ENCODE measurements around the gene SLC7A5. TPM values are rescaled to one million over a fixed set of nuclear protein-coding genes. Genes with fewer than 3 reads are reported as not detected.
"Not testable (repeated sequence)": the region's sequence is repeated elsewhere in the genome, so short reads cannot be mapped to it uniquely, and the experiment has no call there.

The SLC7A5 gene
- polyA plus RNA-seq, 1 donor from 2014 or later: 3.9 TPM

DNA sequence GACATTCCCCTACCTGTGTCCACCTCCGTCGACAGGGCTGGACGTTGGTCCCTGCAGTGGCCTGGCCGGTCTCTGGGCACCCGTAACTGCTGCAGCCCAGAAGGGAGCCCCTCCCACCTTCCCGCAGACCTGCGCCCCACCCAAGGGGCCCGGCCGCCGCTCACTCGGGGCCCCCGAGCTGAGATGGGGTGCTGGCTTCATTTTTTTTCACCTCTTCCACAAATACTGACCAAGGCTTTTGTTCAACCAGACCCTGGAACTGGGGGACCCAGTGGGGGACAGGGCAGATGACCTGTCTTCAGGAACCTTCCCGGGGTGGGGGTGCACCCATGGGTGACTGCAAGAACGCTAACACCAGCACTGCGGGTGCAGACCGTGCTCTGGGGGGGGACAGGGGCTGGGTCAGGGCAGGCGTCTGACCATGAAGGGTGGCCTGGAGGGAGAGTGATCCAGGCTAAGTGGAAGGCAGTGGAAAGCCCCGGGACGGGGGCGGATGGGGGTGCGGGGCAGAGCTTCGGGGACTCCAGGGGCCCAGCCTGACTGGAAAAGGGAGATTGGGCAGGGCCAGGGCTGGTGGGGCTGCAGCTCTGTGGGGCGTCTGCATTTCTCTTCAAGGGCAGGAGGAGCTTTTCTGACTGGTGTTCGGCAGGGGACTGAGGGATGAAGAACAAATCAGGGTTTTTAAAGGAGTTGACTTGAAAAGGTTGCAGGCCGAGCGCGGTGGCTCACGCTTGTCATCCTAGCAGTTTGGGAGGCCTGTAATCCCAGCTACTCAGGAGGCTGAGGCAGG is 42.3 kb downstream of the SLC7A5 start:
- Histone ChIP-seq H3K79me2 (replicated peaks; ENCODE audit: insufficient read depth, low read length) (no peaks in the 10 kb centered on the region), H3K9me2 (ENCODE audit: insufficient read depth, low read length) (no peaks in the 10 kb centered on the region), H4K20me1 (ENCODE audit: insufficient read depth) (no peaks in the 10 kb centered on the region), H3K27me3 (ENCODE audit: insufficient read depth, low read depth, low read length) (no peaks in the 10 kb centered on the region), H2AFZ (ENCODE audit: low read depth, low read length) (no peak overlapping the region), H3K27ac (ENCODE audit: low read length) (no peak overlapping the region), H3K9ac (ENCODE audit: low read length) (no peak overlapping the region), H3K4me2 (ENCODE audit: low read length) (no peak overlapping the region), H3K36me3 (ENCODE audit: insufficient read depth, low read length) (no peaks in the 10 kb centered on the region), H3K9me3 (ENCODE audit: low read length) (no peaks in the 10 kb centered on the region), H3K4me3 (ENCODE audit: low read length) (no peak overlapping the region), H3F3A (ENCODE audit: insufficient read depth, low read length, poor library complexity, severe bottlenecking) (no peaks in the 10 kb centered on the region)
- TF ChIP-seq MXI1 (conservative IDR thresholded peaks at IDR 0.05; ENCODE audit: poor library complexity, severe bottlenecking): no peak
- TF ChIP-seq, protein P1, sequence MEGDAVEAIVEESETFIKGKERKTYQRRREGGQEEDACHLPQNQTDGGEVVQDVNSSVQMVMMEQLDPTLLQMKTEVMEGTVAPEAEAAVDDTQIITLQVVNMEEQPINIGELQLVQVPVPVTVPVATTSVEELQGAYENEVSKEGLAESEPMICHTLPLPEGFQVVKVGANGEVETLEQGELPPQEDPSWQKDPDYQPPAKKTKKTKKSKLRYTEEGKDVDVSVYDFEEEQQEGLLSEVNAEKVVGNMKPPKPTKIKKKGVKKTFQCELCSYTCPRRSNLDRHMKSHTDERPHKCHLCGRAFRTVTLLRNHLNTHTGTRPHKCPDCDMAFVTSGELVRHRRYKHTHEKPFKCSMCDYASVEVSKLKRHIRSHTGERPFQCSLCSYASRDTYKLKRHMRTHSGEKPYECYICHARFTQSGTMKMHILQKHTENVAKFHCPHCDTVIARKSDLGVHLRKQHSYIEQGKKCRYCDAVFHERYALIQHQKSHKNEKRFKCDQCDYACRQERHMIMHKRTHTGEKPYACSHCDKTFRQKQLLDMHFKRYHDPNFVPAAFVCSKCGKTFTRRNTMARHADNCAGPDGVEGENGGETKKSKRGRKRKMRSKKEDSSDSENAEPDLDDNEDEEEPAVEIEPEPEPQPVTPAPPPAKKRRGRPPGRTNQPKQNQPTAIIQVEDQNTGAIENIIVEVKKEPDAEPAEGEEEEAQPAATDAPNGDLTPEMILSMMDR (IDR thresholded peaks at IDR 0.05; ENCODE audit: poor library complexity, severe bottlenecking): no peak
- no peak for TF ChIP-seq RAD21 (conservative IDR thresholded peaks at IDR 0.05)
- TF ChIP-seq EP300 (conservative IDR thresholded peaks at IDR 0.05; ENCODE audit: poor library complexity, severe bottlenecking): no peak
- TF ChIP-seq POLR2AphosphoS5 (IDR thresholded peaks at IDR 0.05): no peak
- TF ChIP-seq SMC3 (conservative IDR thresholded peaks at IDR 0.05; ENCODE audit: poor library complexity): no peak
- no peak for TF ChIP-seq EZH2 (IDR thresholded peaks at IDR 0.05; ENCODE audit: borderline replicate concordance, insufficient read depth, low read length, poor library complexity, severe bottlenecking)
- no peak for TF ChIP-seq TAF1 (IDR thresholded peaks at IDR 0.05; ENCODE audit: low read depth)
- TF ChIP-seq, protein P2, sequence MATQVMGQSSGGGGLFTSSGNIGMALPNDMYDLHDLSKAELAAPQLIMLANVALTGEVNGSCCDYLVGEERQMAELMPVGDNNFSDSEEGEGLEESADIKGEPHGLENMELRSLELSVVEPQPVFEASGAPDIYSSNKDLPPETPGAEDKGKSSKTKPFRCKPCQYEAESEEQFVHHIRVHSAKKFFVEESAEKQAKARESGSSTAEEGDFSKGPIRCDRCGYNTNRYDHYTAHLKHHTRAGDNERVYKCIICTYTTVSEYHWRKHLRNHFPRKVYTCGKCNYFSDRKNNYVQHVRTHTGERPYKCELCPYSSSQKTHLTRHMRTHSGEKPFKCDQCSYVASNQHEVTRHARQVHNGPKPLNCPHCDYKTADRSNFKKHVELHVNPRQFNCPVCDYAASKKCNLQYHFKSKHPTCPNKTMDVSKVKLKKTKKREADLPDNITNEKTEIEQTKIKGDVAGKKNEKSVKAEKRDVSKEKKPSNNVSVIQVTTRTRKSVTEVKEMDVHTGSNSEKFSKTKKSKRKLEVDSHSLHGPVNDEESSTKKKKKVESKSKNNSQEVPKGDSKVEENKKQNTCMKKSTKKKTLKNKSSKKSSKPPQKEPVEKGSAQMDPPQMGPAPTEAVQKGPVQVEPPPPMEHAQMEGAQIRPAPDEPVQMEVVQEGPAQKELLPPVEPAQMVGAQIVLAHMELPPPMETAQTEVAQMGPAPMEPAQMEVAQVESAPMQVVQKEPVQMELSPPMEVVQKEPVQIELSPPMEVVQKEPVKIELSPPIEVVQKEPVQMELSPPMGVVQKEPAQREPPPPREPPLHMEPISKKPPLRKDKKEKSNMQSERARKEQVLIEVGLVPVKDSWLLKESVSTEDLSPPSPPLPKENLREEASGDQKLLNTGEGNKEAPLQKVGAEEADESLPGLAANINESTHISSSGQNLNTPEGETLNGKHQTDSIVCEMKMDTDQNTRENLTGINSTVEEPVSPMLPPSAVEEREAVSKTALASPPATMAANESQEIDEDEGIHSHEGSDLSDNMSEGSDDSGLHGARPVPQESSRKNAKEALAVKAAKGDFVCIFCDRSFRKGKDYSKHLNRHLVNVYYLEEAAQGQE (IDR thresholded peaks at IDR 0.05; ENCODE audit: borderline replicate concordance): no peak

DNA sequence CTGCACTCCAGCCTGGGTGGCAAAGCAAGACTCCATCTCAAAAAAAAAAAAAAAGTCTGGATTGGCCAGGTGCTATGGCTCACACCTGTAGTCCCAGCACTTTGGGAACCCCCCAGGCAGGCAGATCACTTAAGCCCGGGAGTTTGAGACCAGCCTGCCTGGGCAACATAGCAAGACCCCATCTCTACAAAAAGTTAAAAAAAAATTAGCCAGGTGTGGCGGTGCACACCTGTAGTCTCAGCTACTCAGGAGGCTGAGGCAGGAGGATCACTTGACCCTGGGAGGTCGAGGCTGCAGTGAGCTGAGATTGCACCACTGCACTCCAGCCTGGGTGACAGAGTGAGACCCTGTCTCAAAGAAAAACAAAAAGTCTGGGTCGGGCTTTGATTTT is 42.9 kb downstream of the SLC7A5 start:
- H3K4me3 ChIP-seq (ENCODE audit: low read length); H3K9me3 ChIP-seq (ENCODE audit: low read length); H3K27ac ChIP-seq (ENCODE audit: low read length); H2AFZ ChIP-seq (ENCODE audit: low read depth, low read length); H3F3A ChIP-seq (ENCODE audit: insufficient read depth, low read length, poor library complexity, severe bottlenecking); H3K36me3 ChIP-seq (ENCODE audit: insufficient read depth, low read length); H4K20me1 ChIP-seq (ENCODE audit: insufficient read depth); H3K4me2 ChIP-seq (ENCODE audit: low read length); H3K9me2 ChIP-seq (ENCODE audit: insufficient read depth, low read length); H3K27me3 ChIP-seq (ENCODE audit: insufficient read depth, low read depth, low read length); H3K9ac ChIP-seq (ENCODE audit: low read length); H3K79me2 ChIP-seq (replicated peaks; ENCODE audit: insufficient read depth, low read length): not testable (repeated sequence)

DNA sequence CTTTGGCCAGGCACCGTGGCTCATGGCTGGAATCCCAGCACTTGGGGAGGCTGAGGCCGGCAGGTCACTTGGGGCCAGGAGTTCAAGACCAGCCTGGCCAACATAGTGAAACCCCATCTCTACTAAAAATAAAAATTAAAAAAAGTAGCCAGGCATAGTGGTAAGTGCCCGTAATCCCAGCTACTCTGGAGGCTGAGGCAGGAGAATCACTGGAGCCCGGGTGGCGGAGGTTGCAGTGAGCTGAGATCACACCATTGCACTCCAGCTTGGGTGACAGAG is 43.5 kb downstream of the SLC7A5 start:
- not testable (repeated sequence) for H3K36me3 ChIP-seq (ENCODE audit: insufficient read depth, low read length); H3K27me3 ChIP-seq (ENCODE audit: insufficient read depth, low read depth, low read length); H3K4me3 ChIP-seq (ENCODE audit: low read length); H4K20me1 ChIP-seq (ENCODE audit: insufficient read depth); H3K4me2 ChIP-seq (ENCODE audit: low read length); H3K9me2 ChIP-seq (ENCODE audit: insufficient read depth, low read length); H3K9me3 ChIP-seq (ENCODE audit: low read length); H3F3A ChIP-seq (ENCODE audit: insufficient read depth, low read length, poor library complexity, severe bottlenecking); H2AFZ ChIP-seq (ENCODE audit: low read depth, low read length); H3K79me2 ChIP-seq (replicated peaks; ENCODE audit: insufficient read depth, low read length); H3K9ac ChIP-seq (ENCODE audit: low read length); H3K27ac ChIP-seq (ENCODE audit: low read length)

All from neural cell (in vitro differentiated cells).